ENCODE data around the gene MED27.

GRCh38 chr9:131899296-131900228 lies 180.1 kb downstream of the MED27 start:
- no peak for TF ChIP-seq NRF1 (IDR thresholded peaks at IDR 0.05; ENCODE audit: low read depth, low read length)
- no peak for TF ChIP-seq CHD2 (IDR thresholded peaks at IDR 0.05; ENCODE audit: low read length)
- TF ChIP-seq RAD21 (IDR thresholded peaks at IDR 0.05 in 1 of 2, conservative IDR thresholded peaks at IDR 0.05 in 1 of 2; ENCODE audit: low read depth in 2 of 2, low read length in 2 of 2) = peak in 1 of 2 experiments; percentile 34; a peak in 3 of 4 replicates
- no peak for TF ChIP-seq BCL11A (IDR thresholded peaks at IDR 0.05; ENCODE audit: low read depth in 2 of 2, low read length in 2 of 2)
